Measurements from ENCODE around the gene TBXA2R. TPM values are rescaled to one million over a fixed set of nuclear protein-coding genes. Genes with fewer than 3 reads are reported as not detected.

Gene TBXA2R
- total RNA-seq, 2 experiments from 2014 or later = 0.47 to 0.75 TPM

- Histone ChIP-seq H3K27me3 (ENCODE audit: control insufficient read depth in 1 of 2, insufficient read depth in 2 of 2, low read length in 2 of 2) (no peaks in the 10 kb centered on the region), H3K4me1 (ENCODE audit: insufficient read depth, low read length) (peaks cover 11% of the 10 kb centered on the region), H3K36me3 (ENCODE audit: insufficient read depth, low read length) (no peaks in the 10 kb centered on the region), H3K4me3 (ENCODE audit: low read length) (no peak overlapping the region), H3K9me3 (ENCODE audit: control insufficient read depth in 1 of 2, insufficient read depth in 1 of 2, low read length in 2 of 2) (no peaks in the 10 kb centered on the region), H3K27ac (ENCODE audit: low read depth in 1 of 2, low read length in 2 of 2) (no peak overlapping the region)
- ChIA-PET POLR2A (no interaction called here), CTCF (no interaction called here)
- Mint-ChIP-seq H3K27me3 (no peaks in the 10 kb centered on the region), H3K27ac (no peak overlapping the region), H3K36me3 (ENCODE audit: low read depth) (no peaks in the 10 kb centered on the region), H3K9me3 (no peaks in the 10 kb centered on the region), H3K4me1 (ENCODE audit: low read depth) (no peaks in the 10 kb centered on the region), H3K4me3 (no peak overlapping the region)
- intact Hi-C loops (cut with DNase I, micrococcal nuclease) = loop anchor here in 1 of 2 experiments (5.0 kb wide), 2 partner anchors 42 to 118 kb away; partner anchors contain the start of gene TJP3
- ATAC-seq (ENCODE audit: poor library complexity) (no peak), DNase-seq (no peak)
- no peak for TF ChIP-seq CTCF (IDR thresholded peaks at IDR 0.05)
Measured at GRCh38 chr19:3589439-3589838, 17.2 kb downstream of the TBXA2R start.

- no peak overlapping the region for H3K27ac ChIP-seq (ENCODE audit: low read depth in 1 of 2, low read length in 2 of 2)
- no peak overlapping the region for H3K4me3 Mint-ChIP-seq
- peaks cover 11% of the 10 kb centered on the region for H3K4me1 ChIP-seq (ENCODE audit: insufficient read depth, low read length)
- no peaks in the 10 kb centered on the region for H3K36me3 Mint-ChIP-seq (ENCODE audit: low read depth)
- ATAC-seq (ENCODE audit: poor library complexity) = no peak
- no peaks in the 10 kb centered on the region for H3K9me3 Mint-ChIP-seq
- H3K27ac Mint-ChIP-seq = no peak overlapping the region
- H3K36me3 ChIP-seq (ENCODE audit: insufficient read depth, low read length) = no peaks in the 10 kb centered on the region
- intact Hi-C loops (cut with DNase I, micrococcal nuclease) = loop anchor here in 1 of 2 experiments (1.0 to 5.0 kb wide), 3 partner anchors 31 to 120 kb away; partner anchors contain the start of gene TJP3
- no peaks in the 10 kb centered on the region for H3K9me3 ChIP-seq (ENCODE audit: control insufficient read depth in 1 of 2, insufficient read depth in 1 of 2, low read length in 2 of 2)
- no peaks in the 10 kb centered on the region for H3K27me3 Mint-ChIP-seq
- ChIA-PET CTCF (no interaction called here), POLR2A (interaction anchor here (0.7 kb wide), 1 partner anchor 18 kb away, joined by 3 read pairs; no protein-coding TSS in a partner anchor)
- no peaks in the 10 kb centered on the region for H3K4me1 Mint-ChIP-seq (ENCODE audit: low read depth)
- no peak overlapping the region for H3K4me3 ChIP-seq (ENCODE audit: low read length)
- DNase-seq = no peak
- TF ChIP-seq CTCF (IDR thresholded peaks at IDR 0.05) = no peak
- no peaks in the 10 kb centered on the region for H3K27me3 ChIP-seq (ENCODE audit: control insufficient read depth in 1 of 2, insufficient read depth in 2 of 2, low read length in 2 of 2)
Measured at GRCh38 chr19:3586707-3587346, 19.8 kb downstream of the TBXA2R start.

GRCh38 chr19:3586127-3586626, 20.5 kb downstream of the TBXA2R start:
- Mint-ChIP-seq H3K4me1 (ENCODE audit: low read depth) (no peaks in the 10 kb centered on the region), H3K27me3 (no peaks in the 10 kb centered on the region), H3K27ac (no peak overlapping the region), H3K9me3 (no peaks in the 10 kb centered on the region), H3K36me3 (ENCODE audit: low read depth) (no peaks in the 10 kb centered on the region), H3K4me3 (peak overlapping the region; percentile 60)
- H3K4me3 ChIP-seq (ENCODE audit: low read length) = peak overlapping the region; percentile 54
- POLR2A ChIA-PET = interaction anchor here (0.7 to 1.8 kb wide), 3 partner anchors 19 to 29 kb away, joined by 3 to 9 read pairs (median 8); partner anchors contain the start of genes MFSD12 and TBXA2R
- H3K27ac ChIP-seq (ENCODE audit: low read depth in 1 of 2, low read length in 2 of 2) = no peak overlapping the region
- CTCF ChIA-PET = interaction anchor here (1.0 to 1.7 kb wide), 2 partner anchors 29 to 41 kb away, joined by 4 to 6 read pairs; partner anchors contain the start of gene MFSD12
- intact Hi-C loops (cut with DNase I, micrococcal nuclease) = loop anchor here in 1 of 2 experiments (1.0 to 5.0 kb wide), 3 partner anchors 32 to 121 kb away; partner anchors contain the start of gene TJP3
- DNase-seq (peak in 12 of 14 experiments; percentile 24 to 72 (median 42)), ATAC-seq (ENCODE audit: poor library complexity) (peak; percentile 51)
- no peaks in the 10 kb centered on the region for H3K27me3 ChIP-seq (ENCODE audit: control insufficient read depth in 1 of 2, insufficient read depth in 2 of 2, low read length in 2 of 2)
- no peaks in the 10 kb centered on the region for H3K9me3 ChIP-seq (ENCODE audit: control insufficient read depth in 1 of 2, insufficient read depth in 1 of 2, low read length in 2 of 2)
- peaks cover 11% of the 10 kb centered on the region for H3K4me1 ChIP-seq (ENCODE audit: insufficient read depth, low read length)
- no peaks in the 10 kb centered on the region for H3K36me3 ChIP-seq (ENCODE audit: insufficient read depth, low read length)
- peak; percentile 79 for TF ChIP-seq CTCF (IDR thresholded peaks at IDR 0.05)

Measured in CD4-positive, alpha-beta T cell (primary cell).